GM21825 (cell line): ENCODE measurements around the gene PTS.

Experiments
- ATAC-seq: cut with Tn5 transposase; IDR thresholded peaks from one replicate; pipeline ENCODE4 v1.9.1; 2021; ENCODE audit warnings: mild to moderate bottlenecking, moderate library complexity; ENCODE audit not compliant: unreplicated experiment

The PTS gene

GRCh38 chr11:112221274-112221835 lies 4.9 kb upstream of the PTS start:
- ATAC-seq, result no peak

GRCh38 chr11:112222303-112222702 lies 3.9 kb upstream of the PTS start:
- ATAC-seq, result no peak

- ATAC-seq, result no peak
Measured at GRCh38 chr11:112223121-112223520, 3.1 kb upstream of the PTS start.

GRCh38 chr11:112223754-112224532 lies 2.3 kb upstream of the PTS start:
- ATAC-seq, result no peak

GRCh38 chr11:112225753-112226061 lies 521 bp upstream of the PTS start:
- no peak for ATAC-seq

- ATAC-seq, result no peak
Measured at GRCh38 chr11:112226831-112227401, 688 bp downstream of the PTS start.

GRCh38 chr11:112227471-112227870 lies 1.2 kb downstream of the PTS start:
- ATAC-seq, result no peak

- no peak for ATAC-seq
Measured at GRCh38 chr11:112228706-112229105, 2.5 kb downstream of the PTS start.

GRCh38 chr11:112229159-112229558 lies 2.9 kb downstream of the PTS start:
- ATAC-seq, result no peak

- ATAC-seq, result no peak
Measured at GRCh38 chr11:112229746-112230433, 3.7 kb downstream of the PTS start.

GRCh38 chr11:112231952-112232351 lies 5.7 kb downstream of the PTS start:
- ATAC-seq, result no peak

- peak; percentile 48 for ATAC-seq
Measured at GRCh38 chr11:112235750-112236390, 9.6 kb downstream of the PTS start.

GRCh38 chr11:112237451-112237850 lies 11.2 kb downstream of the PTS start:
- no peak for ATAC-seq

- ATAC-seq, result no peak
Measured at GRCh38 chr11:112238041-112238440, 11.8 kb downstream of the PTS start.

- no peak for ATAC-seq
Measured at GRCh38 chr11:112241486-112241885, 15.3 kb downstream of the PTS start.

- no peak for ATAC-seq
Measured at GRCh38 chr11:112247201-112247600, 21.0 kb downstream of the PTS start.

GRCh38 chr11:112248201-112248600 lies 22.0 kb downstream of the PTS start:
- no peak for ATAC-seq

- ATAC-seq, result no peak
Measured at GRCh38 chr11:112249871-112250610, 23.8 kb downstream of the PTS start.

- ATAC-seq, result no peak
Measured at GRCh38 chr11:112253605-112254242, 27.5 kb downstream of the PTS start.

GRCh38 chr11:112255067-112255720 lies 29.0 kb downstream of the PTS start:
- ATAC-seq, result no peak
